SK-N-SH (cell line): Measurements from ENCODE around the gene MYO16.

ENCODE experiments used
- CTCF ChIP-seq: fragments of 200-600 bp; sonication (generic); IDR thresholded peaks from 2 replicates; pipeline ENCODE4 v1.6.1; 2017; ENCODE audit warnings: antibody characterized with exemption, mild to moderate bottlenecking, moderate library complexity
- FOXM1 ChIP-seq: IDR thresholded peaks from 2 replicates; pipeline ENCODE4 v1.4.0; 2012; ENCODE audit warnings: low read depth, mild to moderate bottlenecking
- MAX ChIP-seq: IDR thresholded peaks from 2 replicates; pipeline ENCODE4 v1.4.0; 2012; ENCODE audit warnings: low read depth
- POLR2AphosphoS5 ChIP-seq: IDR thresholded peaks from 2 replicates; pipeline ENCODE4 v1.6.1; 2012; ENCODE audit warnings: low read depth, low read length
- USF2 ChIP-seq: fragments of 150-350 bp; IDR thresholded peaks from 2 replicates; pipeline ENCODE4 v1.6.1; 2017; ENCODE audit warnings: antibody characterized with exemption, low read length, low read depth, borderline replicate concordance

- TF ChIP-seq FOXM1 (no peak), CTCF (no peak), MAX (no peak), USF2 (no peak), POLR2AphosphoS5 (no peak)
These were observed 403.7 kb downstream of the MYO16 start for GRCh38 chr13:109033090-109033489.
